ENCODE measurements around the gene CASP5.

CASP5 gene

DNA sequence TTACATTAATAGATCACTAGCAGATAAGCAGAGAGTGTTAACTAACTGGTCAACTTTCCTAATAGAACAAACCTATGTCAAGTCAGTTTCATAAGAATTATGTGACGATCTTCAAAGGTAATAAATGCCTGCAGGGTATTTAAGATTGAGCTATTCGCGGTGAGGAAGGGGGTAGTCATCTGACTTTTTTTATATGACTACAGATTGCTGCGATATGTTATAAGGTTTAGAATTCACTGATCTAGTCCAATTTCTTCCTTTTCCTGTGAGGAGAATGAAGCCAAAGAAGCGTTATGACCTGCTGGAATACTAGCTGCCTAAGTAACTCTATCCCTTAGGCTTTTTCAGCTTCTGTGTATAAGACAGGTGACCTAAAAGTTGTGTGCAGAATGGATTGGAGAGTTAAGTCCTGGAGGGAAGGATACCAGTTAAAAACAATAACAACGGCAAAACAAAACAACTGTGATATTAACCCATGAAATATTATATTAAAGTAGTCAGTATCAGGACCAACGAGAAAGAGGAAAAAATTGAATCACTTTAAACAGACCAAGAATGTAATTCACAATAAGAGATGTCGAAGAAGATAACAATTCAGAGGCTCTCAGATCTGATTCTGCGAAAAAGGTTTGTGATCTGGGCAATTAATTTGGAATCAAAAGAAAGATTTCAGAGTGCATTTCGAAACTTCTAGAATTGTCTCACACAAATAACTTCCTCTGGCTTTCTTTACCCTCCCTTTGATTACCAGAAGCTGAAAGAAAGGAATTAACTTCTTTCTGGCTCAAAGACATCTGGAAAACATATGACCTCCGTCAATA is 55.2 kb downstream of the CASP5 start:
- Histone ChIP-seq H3K27ac (ENCODE audit: low read depth, low read length) (no peak overlapping the region), H3K27me3 (ENCODE audit: control insufficient read depth, insufficient read depth, low read length) (no peaks in the 10 kb centered on the region), H3K9me3 (ENCODE audit: control insufficient read depth, insufficient read depth, low read depth, low read length) (peaks cover 18% of the 10 kb centered on the region), H3K9ac (ENCODE audit: low read length) (no peak overlapping the region), H3K4me1 (ENCODE audit: control insufficient read depth, insufficient read depth, low read length) (peaks cover 3% of the 10 kb centered on the region; the same call in 1 of the 2 replicates), H3K36me3 (ENCODE audit: control insufficient read depth, insufficient read depth, low read length) (no peaks in the 10 kb centered on the region), H3K4me3 (ENCODE audit: low read depth, low read length) (no peak overlapping the region)

DNA sequence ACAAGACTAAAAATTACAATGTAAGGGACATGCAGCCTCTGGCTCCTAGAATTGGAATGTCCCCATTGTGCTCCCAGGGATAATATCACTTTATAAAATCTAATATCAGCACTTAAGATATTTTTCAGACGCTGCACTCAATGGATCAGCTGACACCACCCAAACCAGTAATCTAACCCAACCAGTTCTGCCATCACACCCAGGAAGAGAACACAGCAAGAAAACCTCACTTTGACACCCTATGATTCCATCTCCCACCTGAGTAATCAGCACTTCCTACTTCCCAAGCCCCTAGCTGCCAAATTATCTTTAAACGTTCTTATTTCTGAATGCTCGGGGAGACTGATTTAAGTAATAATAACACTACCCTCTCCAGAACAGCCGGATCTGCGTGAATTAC is 57.2 kb downstream of the CASP5 start:
- Histone ChIP-seq H3K9ac (ENCODE audit: low read length) (no peak overlapping the region), H3K9me3 (ENCODE audit: control insufficient read depth, insufficient read depth, low read depth, low read length) (peaks cover 13% of the 10 kb centered on the region), H3K4me3 (ENCODE audit: low read depth, low read length) (no peak overlapping the region), H3K4me1 (ENCODE audit: control insufficient read depth, insufficient read depth, low read length) (peaks cover 3% of the 10 kb centered on the region; the same call in 1 of the 2 replicates), H3K36me3 (ENCODE audit: control insufficient read depth, insufficient read depth, low read length) (no peaks in the 10 kb centered on the region), H3K27me3 (ENCODE audit: control insufficient read depth, insufficient read depth, low read length) (no peaks in the 10 kb centered on the region), H3K27ac (ENCODE audit: low read depth, low read length) (no peak overlapping the region)

- Histone ChIP-seq H3K36me3 (ENCODE audit: control insufficient read depth, insufficient read depth, low read length) (no peaks in the 10 kb centered on the region), H3K4me1 (ENCODE audit: control insufficient read depth, insufficient read depth, low read length) (no peaks in the 10 kb centered on the region; the same call in 1 of the 2 replicates), H3K27me3 (ENCODE audit: control insufficient read depth, insufficient read depth, low read length) (no peaks in the 10 kb centered on the region), H3K4me3 (ENCODE audit: low read depth, low read length) (no peak overlapping the region), H3K9ac (ENCODE audit: low read length) (no peak overlapping the region), H3K27ac (ENCODE audit: low read depth, low read length) (no peak overlapping the region), H3K9me3 (ENCODE audit: control insufficient read depth, insufficient read depth, low read depth, low read length) (peaks cover 13% of the 10 kb centered on the region)
These were observed 58.7 kb downstream of the CASP5 start for GRCh38 chr11:104964247-104964646.

GRCh38 chr11:104962852-104963251 is 60.1 kb downstream of the CASP5 start:
- H3K27me3 ChIP-seq (ENCODE audit: control insufficient read depth, insufficient read depth, low read length), result no peaks in the 10 kb centered on the region
- H3K4me1 ChIP-seq (ENCODE audit: control insufficient read depth, insufficient read depth, low read length), result no peaks in the 10 kb centered on the region
- H3K27ac ChIP-seq (ENCODE audit: low read depth, low read length), result no peak overlapping the region
- H3K9me3 ChIP-seq (ENCODE audit: control insufficient read depth, insufficient read depth, low read depth, low read length), result peaks cover 13% of the 10 kb centered on the region
- no peaks in the 10 kb centered on the region for H3K36me3 ChIP-seq (ENCODE audit: control insufficient read depth, insufficient read depth, low read length)
- H3K4me3 ChIP-seq (ENCODE audit: low read depth, low read length), result no peak overlapping the region
- no peak overlapping the region for H3K9ac ChIP-seq (ENCODE audit: low read length)

- no peaks in the 10 kb centered on the region for H3K27me3 ChIP-seq (ENCODE audit: control insufficient read depth, insufficient read depth, low read length)
- no peak overlapping the region for H3K4me3 ChIP-seq (ENCODE audit: low read depth, low read length)
- H3K9me3 ChIP-seq (ENCODE audit: control insufficient read depth, insufficient read depth, low read depth, low read length), result peaks cover 4% of the 10 kb centered on the region; the same call in 1 of the 2 replicates
- no peaks in the 10 kb centered on the region for H3K36me3 ChIP-seq (ENCODE audit: control insufficient read depth, insufficient read depth, low read length)
- H3K9ac ChIP-seq (ENCODE audit: low read length), result no peak overlapping the region
- no peak overlapping the region for H3K27ac ChIP-seq (ENCODE audit: low read depth, low read length)
- H3K4me1 ChIP-seq (ENCODE audit: control insufficient read depth, insufficient read depth, low read length), result no peaks in the 10 kb centered on the region
These were observed 65.7 kb downstream of the CASP5 start for GRCh38 chr11:104957280-104957679.

GRCh38 chr11:104956528-104956927 is 66.4 kb downstream of the CASP5 start:
- no peak overlapping the region for H3K4me3 ChIP-seq (ENCODE audit: low read depth, low read length)
- no peak overlapping the region for H3K27ac ChIP-seq (ENCODE audit: low read depth, low read length)
- H3K27me3 ChIP-seq (ENCODE audit: control insufficient read depth, insufficient read depth, low read length), result no peaks in the 10 kb centered on the region
- H3K9ac ChIP-seq (ENCODE audit: low read length), result no peak overlapping the region
- no peaks in the 10 kb centered on the region for H3K4me1 ChIP-seq (ENCODE audit: control insufficient read depth, insufficient read depth, low read length)
- H3K9me3 ChIP-seq (ENCODE audit: control insufficient read depth, insufficient read depth, low read depth, low read length), result no peaks in the 10 kb centered on the region
- no peaks in the 10 kb centered on the region for H3K36me3 ChIP-seq (ENCODE audit: control insufficient read depth, insufficient read depth, low read length)

DNA sequence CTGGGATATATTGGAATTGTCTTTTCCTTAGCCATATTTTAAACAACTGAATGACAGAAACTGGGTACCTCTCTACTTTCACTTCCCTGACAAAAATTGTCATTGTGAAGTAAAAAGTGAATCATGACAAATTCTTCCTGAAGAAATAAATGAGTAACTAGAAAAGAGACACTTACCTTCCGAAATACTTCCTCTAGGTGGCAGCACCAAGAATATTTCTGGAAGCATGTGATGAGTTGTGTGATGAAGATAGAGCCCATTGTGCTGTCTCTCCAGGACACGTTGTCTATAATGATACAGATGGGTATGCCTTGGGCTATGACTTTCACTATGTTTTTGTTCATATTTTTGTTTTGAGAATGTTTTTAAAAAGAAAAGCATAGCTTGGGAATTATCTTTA is 76.1 kb downstream of the CASP5 start:
- no peak overlapping the region for H3K27ac ChIP-seq (ENCODE audit: low read depth, low read length)
- H3K36me3 ChIP-seq (ENCODE audit: control insufficient read depth, insufficient read depth, low read length), result no peaks in the 10 kb centered on the region
- no peak overlapping the region for H3K4me3 ChIP-seq (ENCODE audit: low read depth, low read length)
- H3K9ac ChIP-seq (ENCODE audit: low read length), result no peak overlapping the region
- H3K4me1 ChIP-seq (ENCODE audit: control insufficient read depth, insufficient read depth, low read length), result no peaks in the 10 kb centered on the region
- no peaks in the 10 kb centered on the region for H3K27me3 ChIP-seq (ENCODE audit: control insufficient read depth, insufficient read depth, low read length)
- H3K9me3 ChIP-seq (ENCODE audit: control insufficient read depth, insufficient read depth, low read depth, low read length), result no peaks in the 10 kb centered on the region

Measured in HUES6 (cell line).